Activated T-helper 9 cell treated with anti-CD3 and anti-CD28 coated beads, Interleukin-2, amount 50 U/mL, for 16 hours (primary cell): ENCODE results near the gene CMIP.
A peak's percentile ranks its signal among the peaks of the same experiment; 100 is the strongest.

Source experiments
- DNase-seq: peaks from one replicate; pipeline ENCODE4 v3.0.0-alpha.2; 2020; ENCODE audit warnings: low read depth

CMIP gene

DNA sequence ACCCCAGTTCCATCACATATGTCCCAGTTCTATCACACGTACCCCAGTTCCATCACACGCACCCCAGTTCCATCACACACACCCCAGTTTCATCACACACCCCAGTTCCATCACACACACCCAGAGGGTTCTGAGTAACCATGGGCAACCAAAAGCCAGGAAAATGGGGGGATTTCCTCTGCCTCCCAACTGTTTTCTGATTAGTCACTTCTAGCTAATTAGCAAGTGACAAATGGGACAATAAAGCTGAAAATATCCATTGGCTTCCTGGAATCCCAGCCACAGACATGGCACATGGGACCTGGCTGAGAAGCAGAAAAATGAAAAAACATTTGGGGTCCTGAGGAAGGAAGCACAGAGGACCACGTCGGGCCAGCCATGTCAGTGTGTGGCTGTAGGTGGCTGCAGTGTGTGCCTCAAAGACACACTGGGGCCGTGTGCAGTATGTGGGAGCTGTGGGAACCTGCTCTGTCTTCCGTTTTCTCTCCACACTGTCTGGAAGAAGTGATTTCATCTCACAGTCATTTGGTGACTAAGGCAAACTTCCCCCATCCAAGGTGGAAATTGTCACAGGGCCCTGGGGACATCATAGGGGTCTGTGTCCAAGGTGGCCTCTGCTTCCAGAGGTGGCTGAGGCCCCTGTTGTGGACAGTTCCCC is 106.7 kb downstream of the CMIP start:
- DNase-seq, result no peak

DNA sequence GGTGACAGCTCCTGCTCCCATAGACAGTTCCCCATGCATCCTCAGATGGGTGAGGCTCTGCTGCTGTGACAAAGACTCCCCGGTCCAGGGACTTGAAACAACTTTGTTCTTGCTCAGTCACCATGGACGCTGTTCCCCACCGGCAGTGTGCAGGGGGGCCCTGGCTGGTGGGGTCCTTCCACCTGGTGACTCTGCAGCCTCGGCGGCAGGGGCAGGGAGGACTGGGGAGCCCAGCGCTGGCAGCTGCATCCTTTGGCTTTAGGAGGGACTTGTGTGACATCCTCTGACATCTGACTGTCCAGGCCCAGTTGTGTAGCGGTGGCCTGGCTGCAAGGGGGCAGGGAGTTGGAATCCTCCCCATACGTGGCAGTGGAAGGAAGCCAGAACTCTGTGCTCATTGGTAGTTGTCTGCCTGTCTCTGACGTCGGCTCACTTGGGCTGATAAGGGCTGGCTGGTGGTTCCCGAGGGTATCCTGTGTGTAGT is 107.3 kb downstream of the CMIP start:
- no peak for DNase-seq

DNA sequence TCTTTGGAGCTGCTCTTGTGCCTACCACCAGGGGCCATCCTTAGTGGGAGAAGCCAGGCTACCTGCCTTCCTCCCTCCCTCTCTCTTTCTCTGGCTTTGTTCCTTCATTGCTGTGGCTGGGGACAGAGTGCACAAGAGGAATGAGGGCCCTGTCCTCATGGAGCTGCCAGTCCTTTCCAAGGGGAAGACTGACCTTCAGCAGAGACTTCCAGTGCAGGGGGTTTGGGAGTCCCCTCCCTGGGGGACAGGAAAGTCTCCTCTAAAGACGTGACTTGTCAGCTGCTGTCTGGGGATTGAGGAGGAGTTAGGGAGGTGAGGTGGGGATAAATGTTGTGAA is 108.1 kb downstream of the CMIP start:
- DNase-seq, result no peak

DNA sequence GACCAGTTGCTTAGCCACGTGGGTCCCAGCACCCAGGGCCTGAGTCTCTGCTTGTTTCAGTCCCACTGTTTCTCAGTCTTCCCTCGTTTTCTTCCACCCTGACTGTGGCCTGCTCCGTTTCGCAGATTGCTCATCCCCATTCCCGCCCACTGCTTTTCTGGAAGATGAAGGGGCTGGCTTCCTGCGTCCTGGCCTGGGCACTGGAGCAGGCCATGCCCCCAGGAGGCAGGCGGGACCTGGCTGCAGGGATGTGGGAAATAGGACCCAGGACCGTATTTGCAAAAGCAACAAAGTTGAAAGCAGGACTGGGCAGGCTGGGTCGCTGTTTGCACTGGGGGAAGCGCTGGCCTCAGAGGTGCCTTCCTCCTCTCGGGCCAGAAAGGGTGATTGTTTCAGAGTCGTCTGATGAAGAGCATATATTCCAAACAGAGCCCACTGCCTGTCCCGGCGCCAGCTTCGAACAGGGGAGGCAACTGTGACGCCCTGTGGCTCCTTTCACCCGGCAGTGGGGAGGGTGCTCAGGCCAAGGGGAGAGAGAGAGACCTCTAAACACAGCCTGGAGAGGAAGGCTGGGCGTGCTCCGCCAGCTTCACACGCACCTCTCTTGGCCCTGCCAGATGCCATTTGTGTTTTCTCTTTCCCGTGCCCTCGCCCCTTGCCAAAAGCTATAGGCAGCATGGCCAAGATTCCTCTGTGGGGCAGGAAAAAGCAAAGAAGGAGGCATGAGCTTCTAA is 108.6 kb downstream of the CMIP start:
- DNase-seq, result no peak

DNA sequence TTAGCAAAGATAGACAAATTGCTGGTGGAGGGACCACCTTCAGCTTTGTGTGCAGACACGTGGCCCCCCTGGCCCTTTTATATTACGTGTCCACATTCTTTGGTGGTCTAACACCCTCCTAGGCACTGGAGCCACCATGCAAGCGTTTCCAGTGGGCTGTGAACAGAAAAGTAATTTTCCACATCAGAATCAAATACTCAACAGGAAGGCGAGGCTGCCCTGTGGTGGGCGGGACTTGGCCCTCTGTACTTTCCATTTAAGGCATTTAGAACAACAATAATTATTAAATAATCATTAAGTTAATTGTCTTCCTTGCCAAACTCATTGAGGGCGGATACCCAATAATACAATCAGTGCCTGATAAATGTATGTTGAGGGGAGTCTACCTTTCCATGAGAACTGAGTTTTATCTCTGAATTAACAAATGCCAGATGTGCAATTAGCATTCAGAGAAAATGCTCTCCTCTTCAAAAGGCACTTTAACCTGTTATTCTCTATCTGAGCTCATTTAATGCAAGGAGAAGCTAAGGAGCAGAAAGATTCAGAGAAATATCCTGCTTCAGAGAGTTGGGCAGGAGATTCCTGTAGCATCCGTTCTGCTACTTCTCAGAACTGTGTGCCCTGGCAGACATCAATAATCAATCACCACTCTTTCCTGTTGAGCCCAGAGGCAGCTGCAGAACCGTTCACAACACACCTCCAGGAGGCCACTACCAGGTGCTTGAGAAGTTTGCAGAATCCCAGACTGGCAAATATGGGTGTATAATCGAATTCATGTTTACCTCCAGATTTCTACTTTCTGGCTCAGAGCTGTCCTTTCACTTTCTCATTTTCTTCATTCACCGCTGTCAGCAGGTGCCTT is 109.4 kb downstream of the CMIP start:
- DNase-seq, result no peak

DNA sequence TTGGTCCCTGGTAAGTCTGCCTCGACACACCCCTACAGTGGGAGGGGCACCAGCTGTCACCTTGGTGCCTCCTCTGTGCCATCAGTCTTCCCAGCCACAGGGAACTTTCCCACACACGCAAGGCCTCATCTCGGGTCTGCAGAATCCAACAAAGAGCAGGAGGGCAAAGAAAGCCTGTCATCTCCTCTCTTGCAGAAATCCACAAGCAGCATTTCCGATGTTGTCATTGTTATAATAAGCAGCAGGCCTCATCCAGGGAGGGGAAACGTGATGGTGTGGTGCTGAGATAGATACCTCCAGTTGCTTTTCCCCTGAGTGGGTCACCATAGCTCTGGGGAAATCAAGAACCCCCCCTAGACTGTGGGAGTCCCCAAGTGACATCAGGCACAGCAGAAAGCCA is 110.4 kb downstream of the CMIP start:
- no peak for DNase-seq

DNA sequence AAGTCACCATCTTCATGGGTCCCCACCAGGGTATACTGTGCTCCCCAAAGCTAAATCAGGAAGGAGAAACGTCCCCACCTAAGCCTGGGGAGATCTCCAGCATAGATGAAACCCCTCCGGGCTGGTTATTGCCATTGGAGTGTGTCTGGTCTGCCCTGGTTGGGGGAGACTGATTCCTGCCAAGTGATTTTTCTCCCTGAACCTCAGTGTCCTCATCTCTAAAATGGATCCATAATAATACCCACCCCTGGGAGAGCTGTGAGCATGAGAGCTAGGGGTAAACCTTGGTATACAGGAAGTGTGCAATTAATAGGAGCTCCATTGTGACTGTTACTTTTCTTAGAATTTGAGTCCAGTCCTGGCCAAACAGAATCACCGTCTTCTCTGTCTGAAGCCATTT is 111.1 kb downstream of the CMIP start:
- DNase-seq, result no peak

DNA sequence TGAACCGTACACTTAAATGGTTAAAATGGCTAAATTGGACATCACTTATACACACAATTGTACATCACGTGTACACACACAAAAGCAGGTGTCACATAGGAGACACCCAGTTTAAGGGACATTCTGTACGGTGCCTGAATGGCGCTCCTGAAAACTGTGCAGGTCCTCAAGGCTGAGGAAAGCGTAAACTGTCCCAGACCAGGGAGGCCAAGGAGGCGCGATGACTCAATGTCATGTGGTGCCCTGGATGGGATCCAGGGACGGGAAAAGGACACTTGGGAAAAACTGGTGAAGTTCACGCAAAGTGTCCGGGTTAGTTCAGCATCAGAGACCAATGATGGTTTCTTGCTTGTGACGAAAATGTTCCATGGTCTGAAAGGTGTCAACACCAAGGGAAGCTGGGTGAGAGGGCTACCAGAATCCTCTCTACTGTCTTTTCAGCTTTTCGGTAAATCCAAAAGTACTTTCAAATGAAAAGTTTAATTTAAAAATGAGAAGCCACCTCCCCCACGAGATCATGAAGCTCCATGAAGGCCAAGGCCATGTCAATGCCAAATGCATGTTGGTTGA is 112.2 kb downstream of the CMIP start:
- DNase-seq, result no peak

DNA sequence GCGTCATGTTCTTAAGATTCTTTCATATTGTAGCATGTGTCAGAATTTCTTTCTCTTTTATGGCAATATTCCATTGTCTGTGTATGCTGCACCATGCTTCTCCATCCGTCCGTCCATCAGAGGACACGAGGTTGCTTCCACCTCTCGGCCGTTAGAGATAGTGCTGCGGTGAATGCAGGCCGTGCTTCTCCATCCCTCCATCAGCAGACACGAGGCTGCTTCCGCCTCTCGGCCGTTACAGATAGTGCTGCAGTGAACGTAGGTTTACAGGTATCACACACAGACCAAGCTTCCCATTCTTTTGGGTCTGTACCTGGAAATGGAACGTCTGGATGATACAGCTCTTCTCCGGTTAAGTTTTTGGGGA is 113.5 kb downstream of the CMIP start:
- DNase-seq, result no peak

DNA sequence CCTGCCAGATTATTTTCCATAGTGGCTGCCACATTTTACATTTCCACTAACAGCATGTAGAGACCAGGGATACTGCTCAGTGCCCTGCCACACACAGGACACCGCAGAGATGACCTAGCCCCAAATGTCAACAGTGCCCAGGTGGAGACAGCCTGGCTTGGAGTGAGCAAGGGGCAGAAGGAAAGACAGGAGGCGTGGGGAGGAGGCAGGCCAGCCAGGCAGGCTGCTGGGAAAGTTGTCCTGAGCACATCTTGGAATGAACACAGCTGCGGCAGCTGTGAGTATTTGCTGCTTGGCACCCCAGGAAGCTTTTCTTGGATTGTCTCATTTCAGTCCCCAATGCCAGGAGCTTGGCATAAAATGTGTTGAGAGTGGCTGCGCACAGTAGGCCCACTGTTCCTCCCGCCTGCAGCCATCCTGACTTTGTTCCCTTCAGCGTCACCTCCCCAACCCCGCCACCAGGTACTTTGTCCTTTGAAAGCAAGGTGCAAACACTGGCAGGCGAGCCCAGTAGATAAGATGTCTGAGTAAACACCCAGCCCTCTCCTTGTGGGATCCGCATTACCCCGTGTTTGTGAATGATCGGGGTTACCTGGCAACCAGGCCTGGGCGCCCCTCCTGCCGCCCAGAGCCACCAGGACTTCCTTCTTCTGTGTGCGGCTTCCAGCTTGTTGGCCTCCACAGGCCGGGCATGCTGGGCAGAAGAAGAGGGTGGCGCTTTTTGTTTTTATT is 114.0 kb downstream of the CMIP start:
- no peak for DNase-seq

DNA sequence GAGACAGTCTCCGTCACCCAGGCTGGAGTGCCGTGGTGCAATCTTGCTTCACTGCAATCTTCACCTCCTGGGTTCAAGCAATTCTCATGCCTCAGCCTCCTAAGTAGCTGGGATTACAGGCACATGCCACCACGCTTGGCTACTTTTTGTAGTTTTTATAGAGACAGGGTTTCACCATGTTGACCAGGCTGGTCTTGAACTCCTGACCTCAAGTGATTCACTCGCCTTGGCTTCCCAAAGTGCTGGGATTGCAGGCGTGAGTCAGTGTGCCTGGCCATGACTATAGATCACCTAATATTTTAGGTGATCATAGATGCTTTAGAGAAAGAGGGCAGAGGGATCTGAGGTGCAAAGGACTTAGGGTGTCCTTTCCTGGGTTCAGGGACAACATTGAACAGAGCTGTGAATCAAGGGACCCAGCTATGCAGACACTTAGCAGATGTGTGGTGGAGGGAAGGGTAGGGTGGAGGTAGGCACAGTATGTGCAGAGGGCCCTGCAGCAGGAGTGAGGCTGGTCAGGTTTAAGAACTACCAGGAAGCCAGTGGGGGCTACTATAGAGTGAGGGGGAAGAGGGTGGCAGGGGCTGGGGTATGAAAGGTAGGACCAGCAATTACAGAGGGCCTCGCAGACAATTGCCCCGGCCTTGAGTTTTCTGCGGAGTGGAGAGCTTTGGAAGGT is 116.5 kb downstream of the CMIP start:
- no peak for DNase-seq

DNA sequence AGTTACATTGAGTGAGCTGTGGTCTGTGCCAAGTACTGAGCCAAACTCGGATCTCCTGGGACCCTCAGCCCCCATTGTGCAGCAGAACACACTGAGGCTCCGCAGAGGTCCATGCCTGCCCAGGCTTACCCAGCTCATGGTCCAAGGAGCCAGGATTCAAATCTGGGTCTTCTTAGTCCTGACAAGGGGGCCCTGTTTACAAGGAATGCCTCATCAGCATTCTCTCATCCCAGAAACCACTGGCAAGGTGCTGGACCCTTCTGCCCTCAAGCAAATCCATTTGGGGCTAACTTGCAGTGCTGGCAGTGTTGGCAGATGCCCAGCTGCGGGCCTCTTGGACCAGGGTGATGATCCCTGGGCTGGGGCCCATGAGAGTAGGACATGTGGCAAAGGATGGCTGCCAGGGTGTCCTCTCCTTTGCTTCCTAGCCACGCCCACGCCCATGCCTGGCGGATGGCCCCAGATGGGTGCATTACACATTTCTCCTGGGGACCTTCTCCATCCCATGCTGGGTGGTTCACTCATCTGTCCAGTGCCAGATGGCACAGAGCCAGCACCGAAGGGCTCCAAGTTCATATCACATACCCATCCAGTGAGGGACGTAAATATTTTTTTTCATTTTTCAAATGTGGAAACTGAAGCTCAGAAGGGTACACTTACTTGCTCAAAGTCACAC is 117.7 kb downstream of the CMIP start:
- DNase-seq, result no peak

DNA sequence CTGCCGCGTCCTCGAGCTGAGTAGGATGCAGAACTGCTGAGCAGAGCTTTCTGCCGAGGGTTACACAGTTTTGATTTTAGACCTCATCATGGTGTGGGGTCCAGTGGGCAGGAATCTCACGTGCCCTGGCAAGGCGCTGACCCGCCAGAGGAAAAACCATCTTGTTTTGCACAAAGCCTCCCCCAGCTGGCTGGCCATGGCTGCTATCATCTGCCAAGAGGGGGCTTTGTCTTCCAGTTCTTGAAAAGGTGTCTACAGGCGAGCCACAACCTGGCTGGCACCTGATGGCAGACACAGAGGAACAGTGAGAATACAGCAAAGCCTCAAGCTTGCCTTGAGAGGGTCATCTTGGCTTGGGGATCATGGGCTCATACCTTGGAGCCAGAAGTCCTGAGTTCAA is 118.3 kb downstream of the CMIP start:
- no peak for DNase-seq

DNA sequence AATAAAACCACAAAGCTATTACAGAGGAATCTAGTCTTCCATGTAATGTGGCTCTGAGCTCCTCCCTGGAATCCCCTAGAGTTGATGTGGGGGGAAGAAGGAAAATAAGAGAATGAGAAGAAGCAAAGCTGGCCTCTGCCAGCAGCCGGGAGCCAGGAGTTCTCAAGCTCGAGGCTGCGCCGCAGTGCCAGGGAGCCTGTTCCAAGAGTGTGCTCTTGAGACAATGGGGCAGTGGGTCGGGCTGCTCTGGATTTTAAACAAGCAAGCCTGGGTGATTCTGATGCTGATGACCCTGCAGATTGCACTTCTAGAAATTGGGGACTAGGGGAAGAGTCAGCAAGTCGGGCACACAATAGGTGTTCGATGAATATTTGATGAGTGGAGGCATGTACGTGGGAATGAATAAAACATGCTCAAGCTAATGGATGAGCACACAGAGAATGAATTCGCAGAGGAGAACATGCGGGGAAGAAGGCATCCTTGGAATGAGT is 119.9 kb downstream of the CMIP start:
- no peak for DNase-seq

DNA sequence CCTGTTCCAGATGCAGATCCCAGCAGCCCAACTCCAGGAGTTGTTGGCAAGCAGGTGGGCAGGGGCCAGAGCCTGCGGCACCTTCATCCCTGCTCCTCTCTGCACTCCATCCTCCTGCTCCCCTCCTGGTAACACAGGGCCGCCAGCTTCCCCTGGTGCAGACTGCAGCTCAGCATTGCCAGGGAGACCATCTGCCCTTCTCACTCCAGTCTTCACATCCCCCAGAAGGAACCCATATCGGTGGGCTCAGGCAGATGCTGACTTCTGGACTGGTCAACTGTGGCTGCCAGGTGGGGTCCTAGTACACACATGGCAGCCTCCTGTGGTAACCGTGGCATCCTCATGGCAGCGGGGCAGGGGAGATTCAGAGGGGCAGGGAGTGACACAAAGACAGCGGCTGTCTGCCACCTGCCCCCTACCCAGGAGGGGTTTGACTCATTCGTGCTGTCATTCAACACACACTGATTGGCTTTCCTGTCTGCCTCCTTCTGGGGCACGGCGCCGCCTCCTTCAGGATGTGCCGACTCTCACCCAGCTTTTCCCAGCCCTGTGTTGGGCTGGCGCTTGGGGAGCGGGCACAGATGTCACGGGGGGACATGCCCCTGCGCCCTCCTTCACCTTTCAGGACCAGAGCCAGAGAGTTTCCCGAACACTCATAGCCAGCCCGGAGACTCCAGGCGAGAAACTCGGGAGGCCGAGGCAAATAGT is 120.9 kb downstream of the CMIP start:
- no peak for DNase-seq

DNA sequence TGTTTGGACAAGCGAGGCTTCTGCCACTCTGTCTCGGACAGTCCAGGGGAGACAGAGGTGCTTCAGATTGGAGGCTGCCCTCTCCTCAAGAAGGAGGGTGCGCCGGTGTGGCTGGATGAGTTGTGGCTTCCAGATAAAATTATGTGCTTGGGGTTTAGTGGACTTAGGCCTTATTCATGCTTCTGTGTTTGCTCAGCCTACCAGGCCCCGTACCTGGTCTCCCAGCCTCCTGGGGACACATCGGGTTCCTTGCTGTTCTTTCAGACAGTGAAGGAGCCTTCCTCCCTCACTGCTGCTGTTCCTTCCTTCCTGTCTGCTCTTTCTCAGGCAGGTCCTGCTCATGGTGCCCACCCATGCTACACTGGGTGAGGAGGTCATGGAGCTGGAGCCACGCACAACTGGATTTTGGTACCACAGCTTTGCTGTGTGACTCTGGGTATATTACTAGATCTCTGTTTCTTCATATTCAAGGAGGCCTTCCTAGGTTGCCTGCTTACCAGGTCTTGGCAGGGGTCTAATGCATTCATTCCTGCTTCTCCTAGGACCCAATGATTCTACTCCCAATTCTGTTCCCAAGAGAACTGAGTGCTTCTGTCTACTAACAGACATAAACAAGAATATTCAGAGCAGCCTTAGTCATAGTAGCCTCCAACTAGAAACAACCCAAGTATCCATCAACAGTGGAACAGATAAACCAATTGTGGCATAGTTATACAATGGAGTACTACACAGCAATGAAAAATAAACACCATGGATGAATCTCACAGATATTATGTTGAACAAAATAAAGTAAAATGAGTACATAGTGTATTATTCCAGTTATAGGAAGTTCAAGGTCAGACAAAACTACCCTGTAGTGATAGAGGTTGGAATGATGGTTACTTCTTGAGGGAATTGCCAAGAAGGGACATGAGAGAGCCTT is 121.7 kb downstream of the CMIP start:
- DNase-seq, result no peak

DNA sequence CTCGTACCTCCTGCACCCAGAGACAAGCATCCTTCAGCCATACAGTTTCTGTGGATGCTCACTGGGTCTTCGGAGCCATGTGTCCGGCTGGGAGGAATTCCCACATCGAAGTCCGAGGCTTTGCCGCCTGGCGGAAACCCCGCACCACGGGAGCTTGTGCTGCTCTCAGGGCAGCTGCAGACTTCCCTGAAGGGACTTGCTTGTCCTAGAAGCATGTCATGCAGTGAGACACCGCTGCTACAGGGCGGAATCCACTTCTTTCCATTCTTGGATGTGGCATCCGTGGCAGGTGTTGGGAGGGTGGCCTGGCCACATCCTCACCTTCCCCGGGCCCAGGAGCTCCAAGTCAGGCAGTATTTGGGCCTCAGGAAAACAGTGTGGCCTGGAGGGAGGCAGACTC is 122.5 kb downstream of the CMIP start:
- DNase-seq, result no peak

DNA sequence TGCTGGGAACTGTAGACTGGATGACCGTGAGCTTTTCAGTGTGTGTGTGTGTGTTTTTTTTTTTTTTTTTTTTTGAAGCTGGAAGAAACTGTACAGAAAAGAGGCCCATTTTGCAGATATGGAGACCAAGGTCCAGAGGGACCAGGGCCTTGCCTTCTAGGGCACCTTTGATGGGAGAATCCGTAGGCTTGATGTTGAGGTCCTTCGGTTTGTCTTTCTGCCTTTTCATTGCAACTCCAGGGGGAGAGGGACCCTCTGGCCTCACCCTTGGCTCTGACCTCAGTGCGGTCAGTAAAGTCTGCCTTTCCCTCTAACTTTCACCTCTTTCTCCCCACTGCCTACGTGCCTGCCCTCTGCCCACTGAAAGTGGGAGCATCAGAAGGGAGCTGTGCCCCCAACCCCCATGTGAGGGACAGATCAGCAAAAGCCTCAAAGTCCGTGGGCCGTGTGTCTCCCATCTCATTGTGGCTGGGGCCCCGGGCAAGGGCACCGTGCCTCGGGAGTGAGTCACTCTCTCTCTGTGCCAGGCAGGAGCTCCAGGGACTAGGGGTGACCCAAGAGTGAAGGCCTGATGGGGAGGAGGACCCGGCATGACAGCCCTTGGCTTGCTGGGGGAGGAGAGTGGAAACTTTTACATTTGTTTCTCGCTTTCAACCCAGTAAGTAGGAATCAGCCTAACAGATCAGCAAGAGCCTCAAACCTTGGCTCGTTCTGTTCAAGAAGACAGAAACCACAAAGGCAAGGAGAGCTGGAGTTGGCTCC is 123.6 kb downstream of the CMIP start:
- DNase-seq, result peak; percentile 27
